ENCODE data around the gene KATNIP.

Gene KATNIP

DNA sequence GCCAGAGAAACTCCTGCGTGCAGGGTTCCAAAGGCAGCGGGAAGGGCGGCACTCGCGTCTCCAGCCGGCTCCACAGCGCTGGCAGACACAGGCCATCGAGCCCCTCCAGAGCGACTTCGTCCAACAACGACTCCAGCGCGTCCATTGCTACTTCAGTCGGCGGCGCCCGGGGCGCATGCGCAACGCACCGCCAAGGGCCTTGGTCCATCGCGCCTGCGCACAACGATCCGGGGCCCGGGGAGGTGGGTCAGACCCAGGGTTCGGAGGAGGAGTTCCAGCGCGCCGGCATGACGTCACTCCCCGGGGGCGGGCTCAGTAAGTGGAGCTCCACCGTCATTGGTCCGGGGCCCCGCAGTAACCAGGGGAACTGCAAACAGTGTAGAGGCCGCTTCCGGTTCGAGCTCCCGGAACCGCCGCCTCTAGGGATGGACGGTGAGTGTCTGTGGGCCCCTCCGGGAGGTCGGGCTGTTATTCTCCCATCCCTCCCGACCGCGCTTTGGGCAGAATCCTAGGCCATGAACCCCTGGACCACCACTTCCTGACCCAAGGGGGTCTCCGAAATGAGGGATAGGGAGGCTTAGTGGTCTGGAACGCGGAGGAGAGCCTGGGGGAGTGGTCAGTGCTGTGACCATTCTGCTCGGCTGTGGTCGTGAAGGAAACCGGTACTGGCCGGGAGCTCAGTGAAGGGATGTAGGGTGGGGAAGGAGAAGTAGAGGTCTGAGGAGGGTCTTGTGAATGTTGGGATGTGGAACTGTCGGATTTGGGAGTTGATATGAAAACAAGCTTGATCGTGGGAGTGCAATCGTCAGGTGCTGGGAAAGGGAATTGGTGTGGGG, at the start of gene KATNIP, which contains the start of gene GTF3C1:
TSS of gene KATNIP (plus strand) at position 399 of the 836 bp plus-strand sequence. CDS start at position 426, 27 bp downstream.
TSS of gene GTF3C1 (minus strand) at position 168 of the 836 bp plus-strand sequence. CDS start at position 145, 23 bp downstream.
- Histone ChIP-seq H3K4me3 (peak within 1 kb of the TSS; percentile 62 to 99 (median 82)), H3K27ac (peak within 1 kb of the TSS; percentile 56 to 93 (median 88))

DNA sequence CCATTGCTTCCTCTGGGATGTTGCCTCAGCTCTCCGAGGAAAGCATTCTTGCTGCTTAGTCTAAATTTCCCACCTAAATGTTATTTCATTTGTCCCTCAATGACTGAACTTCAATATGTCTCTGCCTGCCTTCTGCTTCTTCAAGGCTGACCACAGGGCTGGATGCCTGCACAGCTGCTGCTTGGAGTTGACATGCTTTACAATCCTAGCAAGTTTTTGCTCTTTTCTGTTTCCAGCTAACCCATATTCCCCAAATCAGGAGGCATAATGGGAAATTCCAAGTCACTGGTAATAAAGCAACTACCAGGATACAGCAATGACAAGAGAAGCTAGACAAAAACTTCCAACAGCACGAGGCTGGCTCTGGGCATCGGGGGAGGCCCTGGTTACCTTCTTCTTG, 49.1 kb upstream of the KATNIP start:
- Histone ChIP-seq H3K27ac (no peak overlapping the region), H3K4me3 (no peak overlapping the region)

DNA sequence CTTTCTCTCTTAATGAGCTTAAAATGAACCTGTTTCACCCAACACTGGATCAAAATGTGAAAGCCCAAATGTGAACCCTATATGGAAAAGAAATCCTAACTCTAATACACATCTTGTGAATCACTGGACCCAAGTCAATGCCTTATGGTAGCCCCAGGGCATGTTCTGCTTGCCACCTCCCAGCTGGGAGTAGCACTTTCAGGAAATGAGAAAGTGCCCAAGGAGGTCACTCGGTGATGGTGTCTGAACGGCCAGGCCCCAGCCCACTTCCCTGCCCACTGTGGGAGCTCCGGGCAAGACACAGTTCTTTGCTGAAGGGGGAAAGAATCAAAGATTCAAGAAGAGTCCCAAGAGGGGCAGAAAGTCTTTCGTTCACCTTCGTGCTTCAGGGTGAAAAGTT, 46.3 kb upstream of the KATNIP start:
- H3K27ac ChIP-seq = no peak overlapping the region

DNA sequence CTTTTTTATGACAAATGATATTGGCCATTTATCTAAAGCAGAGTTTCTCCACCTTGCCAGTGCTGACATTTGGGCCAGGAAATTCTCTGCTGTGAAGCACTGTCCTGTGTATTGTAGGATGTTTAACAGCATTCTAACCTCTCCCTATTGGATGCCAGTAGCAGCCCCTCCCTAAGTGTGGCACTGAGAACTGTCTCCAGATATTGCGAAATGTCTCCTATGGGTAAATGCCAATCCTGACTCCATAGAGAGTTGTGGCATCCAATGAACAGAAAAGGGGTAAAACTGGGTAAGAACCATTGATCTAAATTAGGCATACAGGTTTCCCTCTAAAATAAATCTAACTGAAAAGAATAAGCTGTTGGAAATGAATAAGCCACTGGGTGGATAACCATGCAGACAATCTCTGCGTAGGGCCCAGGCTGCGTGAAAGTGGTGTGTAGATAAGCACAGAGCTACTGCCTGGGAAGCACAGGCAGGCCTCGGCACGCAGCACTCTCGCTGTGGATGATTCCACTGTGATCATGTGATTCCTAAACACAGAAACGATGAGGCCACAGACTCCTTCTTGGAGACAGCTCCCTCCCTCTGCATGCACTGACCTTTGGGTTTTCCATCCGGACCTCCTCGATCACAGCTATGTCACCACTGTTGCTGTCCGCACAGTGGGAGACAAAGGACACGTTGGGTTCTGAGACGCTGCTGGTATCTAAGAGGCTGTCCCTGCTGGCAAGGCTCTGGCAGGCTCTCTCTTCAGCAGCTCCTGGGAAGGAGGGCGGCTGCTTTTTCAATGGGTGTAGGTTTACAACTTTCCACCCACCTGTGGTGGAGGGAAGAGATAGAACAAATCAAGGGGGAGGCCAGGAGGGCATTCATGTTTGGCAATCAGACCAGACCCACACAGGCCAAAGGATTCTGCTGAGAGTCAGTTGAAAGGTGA, 44.4 kb upstream of the KATNIP start:
- H3K27ac ChIP-seq = peak overlapping the region in 10 of 21 experiments; percentile 4 to 55 (median 33)
- H3K4me3 ChIP-seq = no peak overlapping the region

More for the DNA sequence above, 46.3 kb upstream of the KATNIP start:
- H3K4me3 ChIP-seq = no peak overlapping the region

DNA sequence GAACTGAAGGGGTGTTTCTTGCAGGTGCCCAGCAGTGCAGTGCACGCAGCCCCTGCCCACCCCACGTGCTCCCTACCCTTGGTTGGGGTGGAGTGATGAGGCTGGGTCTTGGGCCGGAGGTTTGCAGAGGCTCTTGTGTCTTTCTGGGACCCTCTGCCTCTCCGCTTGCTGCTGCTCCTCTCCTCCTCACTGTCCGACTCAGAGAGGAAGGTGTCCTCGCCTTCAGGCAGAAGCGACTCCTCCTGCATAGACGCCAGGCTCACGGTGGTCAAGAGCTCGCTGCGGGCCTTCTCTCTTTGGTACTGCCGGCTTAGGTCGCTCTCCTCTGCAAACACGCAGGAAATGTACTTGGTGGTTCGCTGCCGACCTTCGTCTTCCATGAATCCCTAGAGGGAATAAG, 43.2 kb upstream of the KATNIP start:
- Histone ChIP-seq H3K4me3 (no peak overlapping the region), H3K27ac (peak overlapping the region in 1 of 21 experiments; percentile 29)

DNA sequence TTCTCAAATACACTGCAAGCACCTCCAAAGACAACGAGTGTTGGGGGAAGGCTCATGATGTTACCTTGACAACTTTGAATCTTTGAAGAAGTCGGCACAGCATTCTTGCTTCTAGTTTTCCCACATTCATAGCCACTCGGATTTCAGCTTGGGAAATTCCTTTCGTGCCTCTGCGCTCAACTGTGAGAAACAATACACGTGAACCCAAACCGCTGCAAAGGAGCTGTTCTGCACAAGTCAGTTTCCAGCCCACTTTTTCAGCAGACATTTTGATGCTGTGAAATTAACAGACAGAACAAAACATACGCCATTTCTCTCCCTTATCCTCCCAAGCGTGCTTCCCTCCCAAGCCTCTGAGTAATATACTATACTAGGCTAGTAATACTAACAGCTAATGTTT, 41.5 kb upstream of the KATNIP start:
- Histone ChIP-seq H3K27ac (no peak overlapping the region), H3K4me3 (no peak overlapping the region)

DNA sequence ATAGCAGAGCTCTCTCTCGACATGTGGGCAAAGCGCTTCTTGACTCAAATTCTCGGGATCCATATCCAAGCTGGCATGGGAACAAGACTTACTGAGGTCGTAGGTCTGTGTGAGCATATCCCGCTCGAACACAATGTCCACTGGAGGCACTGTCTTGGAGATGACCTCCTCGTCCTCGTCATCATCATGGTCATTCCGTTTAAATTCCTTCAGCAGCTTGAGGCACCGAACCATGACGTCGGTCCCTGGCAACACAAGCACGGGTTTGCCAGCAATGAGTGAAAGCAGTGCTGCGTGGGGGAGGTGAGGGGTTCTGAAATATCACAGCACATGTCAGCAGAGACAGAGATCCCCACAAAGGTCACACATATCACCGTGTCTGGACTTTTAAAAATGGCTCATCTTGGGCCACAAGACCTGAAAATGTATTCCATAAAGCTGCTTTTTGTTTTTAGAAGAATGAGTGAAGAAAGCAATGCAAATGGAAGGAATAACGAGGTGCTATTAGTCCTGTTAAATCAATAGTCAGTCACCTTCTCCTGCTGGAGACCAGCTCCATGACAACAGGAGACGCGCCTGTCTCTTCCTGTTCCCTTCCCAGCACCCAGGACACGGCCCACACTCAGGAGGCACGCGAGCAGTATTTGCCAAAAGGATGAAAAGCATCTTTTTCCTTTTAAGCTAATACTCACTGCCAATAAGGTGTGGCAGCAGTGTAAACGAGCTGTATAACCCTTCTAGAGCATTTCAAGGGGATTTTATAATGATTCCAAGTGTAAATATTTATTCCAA, 38.1 kb upstream of the KATNIP start:
- no peak overlapping the region for H3K4me3 ChIP-seq
- H3K27ac ChIP-seq = no peak overlapping the region

DNA sequence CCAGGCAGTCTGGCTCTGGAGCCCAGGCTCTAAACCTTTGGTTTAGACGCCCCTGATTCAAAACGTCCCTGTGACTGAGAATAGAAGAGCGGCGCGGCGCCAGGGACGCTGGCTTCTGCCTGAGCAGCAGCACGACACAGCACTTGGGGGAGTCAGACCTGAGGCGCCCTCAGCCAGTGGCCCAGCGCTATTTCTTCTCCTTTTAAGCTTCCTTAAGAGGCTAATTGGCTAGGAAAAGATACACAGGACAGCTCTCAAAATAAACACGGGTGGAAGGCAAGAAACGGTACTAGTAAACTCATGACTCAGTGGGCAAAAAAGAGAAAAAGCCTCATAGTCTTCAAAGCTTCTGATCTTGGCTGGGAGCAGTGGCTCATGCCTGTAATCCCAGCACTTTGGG, 35.1 kb upstream of the KATNIP start:
- no peak overlapping the region for H3K27ac ChIP-seq

DNA sequence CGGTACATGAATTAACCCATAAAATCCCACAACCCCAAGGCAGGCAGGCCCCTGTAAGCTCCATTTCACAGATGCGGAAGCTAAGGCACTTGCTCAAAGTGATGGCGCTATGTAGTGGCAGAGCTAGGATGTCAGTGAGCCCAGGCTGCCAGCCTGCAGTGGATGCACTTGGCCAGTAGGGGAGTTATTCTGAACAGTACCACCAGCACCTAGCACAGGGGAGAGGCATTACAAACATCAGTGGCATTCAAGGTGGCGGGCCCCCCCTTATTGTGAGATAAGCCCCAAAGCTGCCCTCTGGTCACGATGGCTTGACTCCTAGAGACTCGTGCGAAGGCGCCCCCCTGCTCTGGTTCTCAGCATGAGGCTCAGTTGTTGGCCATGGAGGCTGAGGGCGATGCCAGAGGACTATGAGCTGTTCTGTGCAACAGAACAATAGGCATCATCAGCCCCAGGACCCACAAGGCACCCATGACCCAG, 34.0 kb upstream of the KATNIP start:
- Histone ChIP-seq H3K4me3 (no peak overlapping the region), H3K27ac (no peak overlapping the region)

More for the DNA sequence above, 35.1 kb upstream of the KATNIP start:
- H3K4me3 ChIP-seq = no peak overlapping the region

DNA sequence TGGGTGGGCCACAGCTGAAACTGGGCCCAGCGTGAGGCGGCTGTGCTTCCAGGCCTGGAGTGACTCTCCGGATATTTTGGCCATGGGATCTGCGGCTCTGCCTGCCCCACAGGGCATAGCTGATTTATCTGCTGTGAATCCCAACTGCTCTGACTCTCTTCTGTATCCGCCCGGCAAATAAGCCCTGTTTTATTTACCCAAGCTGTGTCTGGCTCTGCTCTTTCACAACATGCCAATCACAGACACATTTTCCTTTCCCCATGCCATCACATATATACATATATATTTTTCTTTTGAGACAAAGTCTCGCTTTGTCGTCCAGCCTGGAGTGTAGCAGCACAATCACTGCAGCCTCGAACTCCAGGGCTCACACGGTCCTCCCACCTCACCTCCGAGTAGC, 33.6 kb upstream of the KATNIP start:
- no peak overlapping the region for H3K27ac ChIP-seq

DNA sequence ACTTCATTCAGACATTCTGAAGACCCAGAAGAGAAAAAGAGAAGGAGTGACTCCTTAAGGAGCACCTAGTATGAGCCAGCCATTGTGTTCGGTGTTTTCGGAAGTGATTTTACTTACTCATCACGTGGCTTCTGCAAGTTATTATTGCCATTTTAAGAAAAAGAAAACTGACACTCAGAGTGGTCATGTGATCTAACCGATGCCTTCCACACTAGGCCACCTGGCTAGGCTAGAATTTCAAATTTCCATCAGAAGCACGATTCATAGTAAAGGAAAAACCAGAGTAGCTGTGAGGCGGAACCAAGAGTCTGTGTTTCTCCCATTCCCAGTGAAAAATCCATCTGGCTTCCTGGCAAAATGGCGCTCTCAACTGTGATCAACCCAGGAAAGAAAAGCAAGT, 32.3 kb upstream of the KATNIP start:
- H3K27ac ChIP-seq = no peak overlapping the region
- no peak overlapping the region for H3K4me3 ChIP-seq

More for the DNA sequence above, 33.6 kb upstream of the KATNIP start:
- no peak overlapping the region for H3K4me3 ChIP-seq

DNA sequence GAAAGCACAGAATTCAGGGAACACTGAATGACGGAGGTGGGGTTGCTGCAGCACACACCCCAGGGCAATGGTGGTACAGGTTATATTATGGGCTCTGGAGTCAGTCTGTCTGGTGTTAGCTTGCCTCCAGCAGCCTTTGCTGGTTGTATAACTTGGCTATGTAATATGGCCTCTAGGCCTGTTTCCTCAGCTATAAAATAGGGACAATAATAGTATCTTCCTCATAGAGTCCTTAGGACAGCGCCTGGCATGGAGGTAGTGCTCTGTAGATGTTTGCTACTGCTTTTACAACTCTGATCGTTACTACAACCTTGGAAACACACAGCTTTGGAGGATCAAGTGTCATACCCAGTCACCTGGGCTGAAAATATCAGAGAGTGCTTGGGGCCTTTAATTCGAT, 31.7 kb upstream of the KATNIP start:
- Histone ChIP-seq H3K27ac (no peak overlapping the region), H3K4me3 (no peak overlapping the region)

DNA sequence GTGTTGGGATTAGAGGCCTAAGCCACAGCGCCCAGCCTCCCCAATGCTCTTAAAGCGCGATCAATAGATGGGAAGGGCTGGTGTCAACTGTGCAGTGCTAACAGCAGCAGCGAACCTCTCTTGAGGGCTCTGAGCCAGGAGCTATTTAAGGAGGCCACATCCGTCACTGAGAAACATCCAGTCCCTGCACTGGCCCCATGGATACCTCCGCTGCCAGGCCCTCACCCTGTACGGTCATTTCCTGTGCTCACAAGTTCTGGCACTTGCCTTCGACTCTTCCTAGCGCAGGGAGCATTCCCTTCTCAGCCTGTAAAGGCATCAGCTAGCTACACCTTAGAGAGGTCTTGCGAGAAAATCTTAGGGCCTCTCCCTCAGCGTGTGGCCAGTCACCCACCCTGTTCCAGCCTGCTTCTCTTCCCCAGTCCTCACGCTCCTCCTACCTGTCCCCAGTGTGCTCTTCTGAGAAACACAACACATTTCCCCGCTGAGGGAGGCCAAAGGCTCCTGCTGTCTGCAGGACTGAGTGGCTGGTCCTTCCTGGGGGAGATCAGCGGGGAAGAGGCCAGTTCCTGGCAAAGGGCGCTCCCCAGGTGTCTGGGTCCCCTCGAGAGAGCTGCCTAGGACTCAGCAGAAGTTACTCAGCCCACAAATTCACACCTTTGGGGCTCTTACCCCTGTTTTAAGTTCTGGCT, 28.8 kb upstream of the KATNIP start:
- Histone ChIP-seq H3K4me3 (no peak overlapping the region), H3K27ac (peak overlapping the region in 5 of 21 experiments; percentile 23 to 66 (median 40))

DNA sequence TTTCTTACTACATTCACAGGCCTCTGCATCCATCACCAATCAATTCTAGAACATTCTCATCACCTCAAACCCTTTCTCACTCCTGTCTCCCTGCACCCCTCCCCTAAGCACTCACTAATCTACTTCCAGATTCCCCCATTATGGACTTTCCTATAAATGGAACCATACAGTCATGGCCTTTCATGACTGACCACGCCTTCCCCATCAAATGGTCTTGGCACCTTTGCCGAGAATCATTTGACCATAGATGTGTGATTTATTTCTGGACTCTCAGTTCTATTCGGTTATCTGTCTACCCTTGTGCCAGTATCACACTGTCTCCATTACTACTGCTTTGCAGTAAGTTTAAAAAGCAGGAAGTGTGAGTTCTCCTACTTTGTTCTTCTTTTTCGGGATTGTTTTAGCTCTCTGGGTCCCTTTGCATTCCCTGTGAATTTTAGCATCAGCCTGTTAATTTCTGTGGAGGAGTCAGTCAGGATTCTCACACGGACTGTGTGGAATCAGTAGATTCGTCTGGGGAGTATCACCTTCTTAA, 27.7 kb upstream of the KATNIP start:
- H3K4me3 ChIP-seq = no peak overlapping the region
- H3K27ac ChIP-seq = no peak overlapping the region

DNA sequence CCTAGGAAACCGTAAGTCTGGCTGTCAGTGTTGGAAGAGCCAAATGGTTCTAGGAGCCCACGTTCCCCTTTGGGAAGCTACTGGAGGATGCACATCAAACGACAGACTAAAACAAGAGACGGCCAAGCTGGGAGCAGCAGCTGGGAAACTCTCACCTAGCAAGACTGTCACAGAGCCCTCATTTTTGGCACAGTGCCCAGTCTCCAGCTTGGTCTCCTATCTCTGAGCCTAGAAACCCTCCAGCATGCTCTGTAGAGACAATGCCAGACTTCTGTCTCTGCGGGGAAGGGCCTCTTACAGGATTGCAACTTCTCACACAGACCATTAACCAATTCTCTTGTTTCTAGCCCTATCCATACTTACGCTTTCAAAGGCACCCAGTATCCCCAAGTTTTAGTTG, 23.8 kb upstream of the KATNIP start:
- no peak overlapping the region for H3K27ac ChIP-seq

DNA sequence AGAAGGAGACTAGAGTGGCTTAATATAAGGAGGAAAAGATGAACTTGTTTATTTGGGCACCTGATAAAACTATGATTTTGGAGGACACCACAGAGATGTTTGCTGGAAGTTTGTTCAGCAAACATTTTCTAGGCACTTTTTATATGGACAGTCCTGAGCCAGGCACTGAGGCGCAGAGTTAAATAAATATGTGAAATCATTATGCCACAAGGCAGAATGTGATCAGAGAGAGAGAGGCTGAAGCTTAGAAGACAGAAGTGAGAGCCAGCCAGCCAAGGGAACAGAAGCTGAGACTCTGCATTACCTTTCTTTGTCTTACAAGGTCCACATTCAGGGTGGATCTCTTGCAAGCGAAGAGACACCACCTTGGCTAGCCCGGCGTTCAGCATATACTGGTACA, 21.6 kb upstream of the KATNIP start:
- Histone ChIP-seq H3K4me3 (no peak overlapping the region), H3K27ac (no peak overlapping the region)

More for the DNA sequence above, 23.8 kb upstream of the KATNIP start:
- no peak overlapping the region for H3K4me3 ChIP-seq

DNA sequence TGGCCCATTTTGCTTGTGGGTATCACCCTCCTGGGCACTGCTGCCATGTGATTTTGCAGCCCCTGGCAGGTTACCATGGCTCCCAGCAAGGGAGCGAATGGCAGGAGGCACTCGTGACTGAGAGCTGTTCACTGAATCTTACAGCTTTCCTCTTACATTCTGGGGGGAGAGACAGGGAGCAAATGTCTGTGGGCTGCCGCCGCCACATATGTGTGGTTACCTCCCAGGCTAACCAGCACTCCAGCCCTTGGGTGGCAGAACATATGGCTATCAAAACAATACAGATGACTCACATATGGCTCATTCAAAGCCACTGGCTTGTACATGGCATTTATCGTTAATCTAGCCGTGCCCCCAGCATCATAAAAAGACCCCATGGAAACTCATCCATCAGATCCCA, 20.0 kb upstream of the KATNIP start:
- no peak overlapping the region for H3K4me3 ChIP-seq
- H3K27ac ChIP-seq = peak overlapping the region in 1 of 21 experiments; percentile 42

DNA sequence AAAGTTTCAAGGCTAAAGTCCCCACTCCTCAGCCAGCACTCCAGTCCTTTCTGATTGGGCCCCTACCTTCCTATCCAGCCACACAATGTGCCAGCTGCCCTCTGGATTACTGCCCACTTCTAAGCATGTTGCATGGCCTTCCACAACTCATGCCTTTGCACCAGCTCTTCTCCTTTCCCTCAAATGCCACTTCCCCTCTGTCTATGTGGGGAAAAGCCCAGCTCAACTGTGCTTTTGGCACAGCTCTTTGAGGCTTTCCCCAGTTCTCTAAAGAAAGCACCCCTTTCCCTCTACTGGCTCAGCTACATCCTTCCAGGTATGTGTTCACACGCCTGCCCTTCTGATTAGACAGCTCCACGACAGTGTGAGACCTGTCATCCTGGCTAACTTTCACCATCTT, 18.8 kb upstream of the KATNIP start:
- no peak overlapping the region for H3K27ac ChIP-seq
- no peak overlapping the region for H3K4me3 ChIP-seq

Measured in skin epidermis (tissue), 12 donors.